ENCODE data around the gene MARCHF4. TPM values are rescaled to one million over a fixed set of nuclear protein-coding genes. Genes with fewer than 3 reads are reported as not detected.

MARCHF4 gene
- total and polyA plus RNA-seq, 4 donors: not detected

- no peak for DNase-seq (ENCODE audit: low spot score)
- Histone ChIP-seq H3K27me3 (ENCODE audit: control insufficient read depth in 4 of 4, insufficient read depth in 4 of 4, low read length in 3 of 4) (peaks cover 0 to 4% (median 0%) of the 10 kb centered on the region in 4 donors), H3K4me3 (ENCODE audit: low read depth in 1 of 3, low read length in 3 of 3) (no peak overlapping the region), H3K4me1 (ENCODE audit: control insufficient read depth in 4 of 4, insufficient read depth in 4 of 4, low read length in 3 of 4) (no peaks in the 10 kb centered on the region), H3K9ac (ENCODE audit: low read depth in 1 of 2, low read length in 2 of 2) (no peak overlapping the region), H3K36me3 (ENCODE audit: control insufficient read depth in 4 of 4, insufficient read depth in 3 of 4, low read depth in 1 of 4, low read length in 3 of 4) (no peaks in the 10 kb centered on the region), H3K27ac (ENCODE audit: low read depth in 1 of 2, low read length in 2 of 2) (no peak overlapping the region), H3K9me3 (ENCODE audit: control insufficient read depth in 4 of 4, low read length in 3 of 4) (no peaks in the 10 kb centered on the region)
- 50% methylated on average over 9 of the region's 9 CpGs for WGBS
- TF ChIP-seq YY1 (IDR thresholded peaks at IDR 0.05) (no peak), FOXA1 (IDR thresholded peaks at IDR 0.05) (no peak), CTCF (IDR thresholded peaks at IDR 0.05; ENCODE audit: low read depth, low read length, missing input control) (no peak), JUND (IDR thresholded peaks at IDR 0.05) (no peak), ATF3 (IDR thresholded peaks at IDR 0.05) (no peak), ZBTB33 (IDR thresholded peaks at IDR 0.05) (no peak), SP1 (IDR thresholded peaks at IDR 0.05) (no peak), RAD21 (IDR thresholded peaks at IDR 0.05) (no peak), HNF4A (conservative IDR thresholded peaks at IDR 0.05) (no peak), FOXA2 (IDR thresholded peaks at IDR 0.05) (no peak), TAF1 (conservative IDR thresholded peaks at IDR 0.05) (no peak), HNF4G (IDR thresholded peaks at IDR 0.05) (no peak), NR2F2 (IDR thresholded peaks at IDR 0.05) (no peak), REST (IDR thresholded peaks at IDR 0.05) (no peak), RXRA (IDR thresholded peaks at IDR 0.05) (no peak)
These were observed 27.9 kb downstream of the MARCHF4 start for GRCh38 chr2:216344206-216344949.

Data from liver (tissue), 9 donors.